ENCODE results near the gene SHISA2. TPM values are rescaled to one million over a fixed set of nuclear protein-coding genes. Genes with fewer than 3 reads are reported as not detected.

SHISA2 gene
- total RNA-seq, 1 donor: 0.90 TPM

GRCh38 chr13:26038931-26039475 lies 12.8 kb downstream of the SHISA2 start:
- H3K4me3 ChIP-seq (ENCODE audit: low read depth, low read length): no peak overlapping the region
- no peak for DNase-seq (ENCODE audit: low read depth)
- no peak for TF ChIP-seq CTCF (IDR thresholded peaks at IDR 0.05; ENCODE audit: insufficient read depth, low read length)

- no peak for DNase-seq (ENCODE audit: low read depth)
- no peak overlapping the region for H3K4me3 ChIP-seq (ENCODE audit: low read depth, low read length)
- TF ChIP-seq CTCF (IDR thresholded peaks at IDR 0.05; ENCODE audit: insufficient read depth, low read length): peak; percentile 31
Observed at GRCh38 chr13:26037302-26037701, 14.5 kb downstream of the SHISA2 start.

DNA sequence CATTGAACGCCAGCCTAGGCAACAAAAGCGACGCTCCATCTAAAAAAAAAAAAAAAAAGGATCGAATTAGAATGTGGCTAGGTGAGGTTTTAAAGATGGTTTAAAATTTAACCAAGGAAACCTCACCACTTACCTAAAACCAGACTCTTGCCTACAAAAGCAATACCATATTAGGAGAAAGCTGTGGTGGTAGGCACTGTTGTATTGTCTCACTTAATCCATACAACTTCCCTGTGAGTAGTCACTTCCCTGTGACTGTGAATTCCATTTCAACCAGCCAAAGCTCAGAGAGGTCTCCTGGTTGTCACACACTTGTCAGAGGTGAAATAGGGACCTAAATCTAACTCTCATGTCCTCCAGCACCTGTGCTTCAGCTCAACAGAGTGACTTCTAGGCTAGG lies 15.4 kb downstream of the SHISA2 start:
- H3K4me3 ChIP-seq (ENCODE audit: low read depth, low read length): no peak overlapping the region
- TF ChIP-seq CTCF (IDR thresholded peaks at IDR 0.05; ENCODE audit: insufficient read depth, low read length): no peak
- no peak for DNase-seq (ENCODE audit: low read depth)

GRCh38 chr13:26034018-26034417 lies 17.8 kb downstream of the SHISA2 start:
- no peak for TF ChIP-seq CTCF (IDR thresholded peaks at IDR 0.05; ENCODE audit: insufficient read depth, low read length)
- no peak for DNase-seq (ENCODE audit: low read depth)
- H3K4me3 ChIP-seq (ENCODE audit: low read depth, low read length): no peak overlapping the region

GRCh38 chr13:26030331-26030730 lies 21.5 kb downstream of the SHISA2 start:
- no peak for TF ChIP-seq CTCF (IDR thresholded peaks at IDR 0.05; ENCODE audit: insufficient read depth, low read length)
- no peak for DNase-seq (ENCODE audit: low read depth)
- no peak overlapping the region for H3K4me3 ChIP-seq (ENCODE audit: low read depth, low read length)

DNA sequence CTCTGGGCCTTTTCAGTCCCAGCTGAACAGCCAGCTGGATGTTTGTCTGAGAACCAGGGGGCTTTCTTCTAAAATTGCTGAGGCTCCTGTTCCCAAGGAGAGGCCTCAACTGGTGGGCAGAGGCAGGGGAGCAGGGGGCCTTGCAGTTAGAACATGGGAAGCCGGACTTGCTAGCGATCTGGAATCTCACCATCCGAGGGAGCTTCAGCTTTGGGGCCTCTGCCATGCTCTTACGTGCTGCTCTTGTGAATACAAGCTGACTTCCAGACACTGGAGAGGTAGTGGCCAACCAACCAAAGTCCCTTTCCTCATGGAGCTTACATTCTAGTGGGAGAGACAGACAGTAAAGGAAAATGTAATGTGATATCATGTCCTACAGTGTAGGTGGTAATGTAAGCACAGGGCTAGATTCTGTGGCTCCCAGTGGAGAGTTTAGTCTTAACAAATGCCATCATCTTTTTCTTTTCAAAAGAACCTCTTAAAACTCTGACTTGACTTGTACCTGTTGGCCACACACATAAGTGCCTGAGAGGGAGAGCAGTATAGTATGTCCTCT lies 22.2 kb downstream of the SHISA2 start:
- no peak for DNase-seq (ENCODE audit: low read depth)
- TF ChIP-seq CTCF (IDR thresholded peaks at IDR 0.05; ENCODE audit: insufficient read depth, low read length): no peak
- H3K4me3 ChIP-seq (ENCODE audit: low read depth, low read length): no peak overlapping the region

DNA sequence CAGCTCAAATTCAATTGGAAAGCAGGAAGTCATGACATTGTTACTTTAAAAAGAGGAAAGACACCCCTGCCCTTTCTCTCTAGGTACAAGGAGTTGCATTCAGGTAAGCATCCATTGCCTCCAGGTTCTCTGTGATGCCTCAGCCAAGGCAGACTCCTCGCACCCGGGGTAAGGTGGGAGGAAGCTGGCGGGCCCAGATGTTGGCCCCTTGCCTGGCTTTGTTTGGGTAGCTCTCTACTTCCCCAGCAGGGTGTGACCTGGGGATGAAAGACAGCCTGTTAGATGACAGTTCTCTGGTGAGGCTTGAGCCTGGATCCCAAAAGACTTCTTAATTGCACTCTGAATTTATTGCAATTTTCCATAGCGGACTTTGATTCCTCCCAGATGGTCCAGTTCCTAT lies 25.6 kb downstream of the SHISA2 start:
- H3K4me3 ChIP-seq (ENCODE audit: low read depth, low read length): no peak overlapping the region
- no peak for TF ChIP-seq CTCF (IDR thresholded peaks at IDR 0.05; ENCODE audit: insufficient read depth, low read length)
- no peak for DNase-seq (ENCODE audit: low read depth)

All from fibroblast of the aortic adventitia (primary cell).